AG20443 (cell line): Measurements from ENCODE around the gene IL31.
"Not testable (repeated sequence)": the region's sequence is repeated elsewhere in the genome, so short reads cannot be mapped to it uniquely, and the experiment has no call there.

Experiments
- DNase-seq: peaks from one replicate; pipeline ENCODE4 v3.0.0; 2012; ENCODE audit warnings: low spot score, mixed read lengths

IL31 gene

DNA sequence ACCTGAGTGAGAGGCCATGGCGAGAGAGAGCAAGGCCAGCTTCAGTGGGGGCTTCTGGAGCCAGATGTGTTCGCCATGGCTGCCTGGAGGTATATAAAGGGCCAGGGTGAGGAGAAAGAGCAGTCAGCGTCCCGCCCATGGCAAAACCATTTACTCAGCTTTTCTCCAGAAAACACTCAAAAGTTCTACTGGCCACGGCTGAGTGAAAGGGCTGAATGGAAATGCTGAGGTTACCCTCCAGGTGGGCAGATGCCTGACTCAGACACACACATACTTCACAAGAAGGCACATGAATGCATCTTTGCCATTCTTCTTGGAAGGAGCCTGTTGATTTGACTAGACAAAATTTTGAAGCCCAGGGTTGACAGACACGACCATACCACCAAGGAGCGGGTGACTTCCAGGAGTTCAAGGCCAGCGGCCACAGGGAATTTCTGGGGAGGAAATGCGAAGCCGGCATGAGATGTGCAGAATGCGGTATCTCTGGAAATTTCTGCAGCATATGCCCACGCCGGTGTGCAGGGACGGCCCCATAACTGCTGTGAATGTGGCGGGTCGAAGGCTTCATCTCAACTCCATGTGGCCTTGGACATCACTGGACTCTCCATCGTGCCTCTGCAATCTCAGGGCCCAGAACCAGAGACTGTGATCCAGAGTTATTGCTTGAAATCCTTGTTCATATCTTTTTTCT, at the start of gene IL31:
Gene IL31 (minus strand): TSS at position 67 of the 691 bp plus-strand sequence. CDS start 49 bp downstream, at position 18.
- DNase-seq: no peak

DNA sequence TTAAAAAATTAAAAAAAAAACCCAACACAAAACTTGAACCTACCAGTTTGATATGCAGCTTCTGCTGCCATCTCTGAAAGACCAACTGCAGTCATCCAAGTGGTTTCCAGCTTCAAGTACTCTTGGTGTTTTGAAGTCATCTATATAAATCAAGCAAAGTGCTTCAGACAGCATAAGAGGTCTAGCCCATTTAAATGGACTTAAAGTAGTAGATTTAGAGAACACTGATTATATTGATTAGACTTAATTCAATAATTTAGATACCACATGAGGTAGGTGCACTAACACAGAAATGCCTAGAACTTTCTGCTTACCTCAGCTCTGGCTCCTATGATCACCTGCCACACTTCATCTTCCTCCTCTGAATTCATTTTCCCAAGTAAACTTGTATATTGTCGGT, 42.4 kb upstream of the IL31 start:
- no peak for DNase-seq

DNA sequence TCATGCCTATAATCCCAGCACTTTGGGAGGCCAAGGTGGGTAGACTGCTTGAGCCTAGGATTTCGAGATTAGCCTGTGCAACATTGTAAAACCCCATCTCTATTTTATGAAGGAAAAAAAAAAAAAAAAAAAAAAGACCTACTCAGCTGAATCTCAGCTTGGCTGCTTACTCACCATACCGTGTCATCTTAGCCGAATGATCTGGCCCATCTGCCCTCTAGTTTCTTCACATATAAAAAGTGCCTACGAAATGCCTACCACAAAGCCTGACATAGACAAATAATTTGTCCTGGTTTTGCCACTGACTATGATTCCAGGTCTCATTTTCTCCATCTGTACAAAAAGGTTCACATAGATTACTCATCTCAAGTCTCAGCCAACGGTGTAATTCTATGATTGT, 41.8 kb upstream of the IL31 start:
- DNase-seq: no peak

DNA sequence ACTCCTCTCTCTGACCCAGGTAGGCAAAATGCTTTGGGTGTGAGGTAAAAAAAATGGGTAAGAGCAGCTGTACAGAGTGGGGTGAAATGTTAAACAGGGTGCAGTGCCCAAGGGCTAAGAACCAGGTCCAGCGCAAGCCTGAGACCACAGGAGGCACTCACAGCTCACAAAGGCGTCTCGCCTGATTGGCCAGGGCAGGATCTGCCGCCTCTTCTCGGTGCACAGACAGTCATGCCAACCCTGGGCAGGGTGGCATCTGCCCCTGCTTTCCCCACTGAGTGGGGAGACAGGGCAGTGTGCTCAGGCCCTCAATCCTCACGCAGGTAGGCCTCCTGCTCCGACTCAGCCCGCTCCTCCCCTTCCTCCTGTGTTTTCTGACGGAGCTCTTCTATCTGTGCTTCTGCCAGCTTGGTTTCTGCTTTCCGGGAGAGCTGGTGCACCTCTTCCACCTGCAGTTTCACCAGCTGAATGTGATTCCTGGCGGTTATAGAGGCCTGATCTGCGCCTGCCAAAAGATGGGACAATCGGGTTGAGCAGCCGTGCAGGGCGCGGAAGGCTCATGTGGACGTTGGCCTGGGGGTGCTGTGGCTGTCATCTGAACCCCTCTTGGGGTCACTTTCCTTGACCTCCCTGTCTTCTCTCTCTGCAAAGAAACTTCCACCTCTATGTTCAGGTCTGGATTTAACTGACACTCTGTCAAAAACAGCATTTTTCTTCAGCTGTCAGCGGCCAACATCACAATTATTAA, 34.2 kb upstream of the IL31 start:
- no peak for DNase-seq

DNA sequence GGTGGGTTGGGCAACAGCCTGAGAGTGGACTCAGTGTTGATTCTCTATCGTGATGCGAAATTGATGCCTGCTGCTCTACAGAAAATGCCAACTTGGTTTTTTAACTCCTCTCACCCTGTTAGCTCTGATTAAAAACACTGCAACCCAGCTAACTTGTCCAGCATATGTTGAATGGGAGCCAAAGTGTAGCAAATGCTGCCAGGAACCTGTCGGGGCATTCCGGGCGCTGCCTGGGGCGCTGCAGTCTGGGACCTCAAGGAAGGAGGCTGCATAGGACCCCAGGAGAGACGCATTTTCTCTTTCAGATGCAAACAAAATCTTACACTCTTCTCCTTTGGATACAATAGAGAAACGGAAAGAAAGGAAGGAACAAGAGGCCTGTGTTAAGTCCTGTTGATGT, 33.4 kb upstream of the IL31 start:
- DNase-seq: no peak

DNA sequence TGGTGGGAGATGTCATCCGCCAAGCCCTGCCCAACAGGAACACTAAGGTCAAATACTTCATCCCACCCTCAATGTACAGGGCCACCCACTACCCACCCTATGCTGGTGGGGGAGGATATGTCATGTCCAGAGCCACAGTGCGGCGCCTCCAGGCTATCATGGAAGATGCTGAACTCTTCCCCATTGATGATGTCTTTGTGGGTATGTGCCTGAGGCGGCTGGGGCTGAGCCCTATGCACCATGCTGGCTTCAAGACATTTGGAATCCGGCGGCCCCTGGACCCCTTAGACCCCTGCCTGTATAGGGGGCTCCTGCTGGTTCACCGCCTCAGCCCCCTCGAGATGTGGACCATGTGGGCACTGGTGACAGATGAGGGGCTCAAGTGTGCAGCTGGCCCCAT, 33.0 kb upstream of the IL31 start:
- no peak for DNase-seq

DNA sequence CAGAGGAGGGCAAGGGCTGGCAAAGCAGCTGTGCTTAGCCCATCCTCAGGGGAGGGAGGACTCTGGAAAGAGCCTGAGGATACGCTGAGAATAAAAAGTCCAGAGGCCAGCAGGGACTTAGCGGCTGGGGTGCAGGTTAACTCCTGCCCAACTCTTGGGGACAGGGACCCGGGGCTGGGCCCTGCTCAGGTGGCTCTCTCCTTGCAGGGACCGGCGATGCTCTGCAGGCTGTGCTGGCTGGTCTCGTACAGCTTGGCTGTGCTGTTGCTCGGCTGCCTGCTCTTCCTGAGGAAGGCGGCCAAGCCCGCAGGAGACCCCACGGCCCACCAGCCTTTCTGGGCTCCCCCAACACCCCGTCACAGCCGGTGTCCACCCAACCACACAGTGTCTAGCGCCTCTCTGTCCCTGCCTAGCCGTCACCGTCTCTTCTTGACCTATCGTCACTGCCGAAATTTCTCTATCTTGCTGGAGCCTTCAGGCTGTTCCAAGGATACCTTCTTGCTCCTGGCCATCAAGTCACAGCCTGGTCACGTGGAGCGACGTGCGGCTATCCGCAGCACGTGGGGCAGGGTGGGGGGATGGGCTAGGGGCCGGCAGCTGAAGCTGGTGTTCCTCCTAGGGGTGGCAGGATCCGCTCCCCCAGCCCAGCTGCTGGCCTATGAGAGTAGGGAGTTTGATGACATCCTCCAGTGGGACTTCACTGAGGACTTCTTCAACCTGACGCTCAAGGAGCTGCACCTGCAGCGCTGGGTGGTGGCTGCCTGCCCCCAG, 32.3 kb upstream of the IL31 start:
- DNase-seq: no peak

DNA sequence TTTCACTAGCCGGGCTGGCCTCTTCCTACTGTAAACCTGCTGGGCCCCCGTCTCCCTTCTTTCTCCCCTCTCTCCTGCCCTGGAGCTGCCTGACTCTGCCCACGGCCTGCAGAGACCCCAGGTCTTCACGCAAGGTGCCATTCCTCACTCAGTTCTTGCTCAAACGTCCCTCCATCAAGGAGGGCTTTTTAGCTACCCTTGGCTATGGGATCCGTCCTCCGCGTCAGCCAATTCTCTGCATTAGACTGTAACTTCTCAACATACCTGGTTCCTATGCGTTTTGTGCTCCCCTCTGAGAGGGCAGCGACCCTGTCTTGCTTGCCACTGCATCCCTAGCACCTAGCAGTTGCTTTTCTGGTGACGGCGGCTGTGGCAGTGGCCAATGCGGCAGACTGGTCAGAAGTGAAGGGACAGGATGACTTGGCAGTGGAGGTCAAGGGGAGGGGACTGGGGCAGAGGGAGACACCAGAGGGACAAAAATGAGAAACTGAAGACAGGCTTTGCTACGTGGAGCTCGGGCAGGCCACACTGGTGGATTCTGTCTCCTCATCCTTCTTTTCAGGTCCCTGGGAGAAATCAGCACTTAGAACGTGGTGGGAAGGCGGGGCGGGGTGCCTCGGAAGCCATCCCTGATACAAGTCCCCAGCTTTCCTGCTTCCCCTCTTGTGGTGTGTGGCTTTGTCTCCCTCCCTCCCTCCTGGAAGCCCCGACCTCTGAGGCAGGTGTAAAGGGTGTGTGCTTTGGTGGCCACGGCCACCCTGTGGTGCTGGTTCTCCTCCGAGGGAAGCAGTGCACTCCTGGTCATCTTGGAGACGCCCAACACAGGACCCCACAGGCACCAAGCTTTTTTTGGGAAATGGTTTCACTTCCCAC, 31.3 kb upstream of the IL31 start:
- no peak for DNase-seq

DNA sequence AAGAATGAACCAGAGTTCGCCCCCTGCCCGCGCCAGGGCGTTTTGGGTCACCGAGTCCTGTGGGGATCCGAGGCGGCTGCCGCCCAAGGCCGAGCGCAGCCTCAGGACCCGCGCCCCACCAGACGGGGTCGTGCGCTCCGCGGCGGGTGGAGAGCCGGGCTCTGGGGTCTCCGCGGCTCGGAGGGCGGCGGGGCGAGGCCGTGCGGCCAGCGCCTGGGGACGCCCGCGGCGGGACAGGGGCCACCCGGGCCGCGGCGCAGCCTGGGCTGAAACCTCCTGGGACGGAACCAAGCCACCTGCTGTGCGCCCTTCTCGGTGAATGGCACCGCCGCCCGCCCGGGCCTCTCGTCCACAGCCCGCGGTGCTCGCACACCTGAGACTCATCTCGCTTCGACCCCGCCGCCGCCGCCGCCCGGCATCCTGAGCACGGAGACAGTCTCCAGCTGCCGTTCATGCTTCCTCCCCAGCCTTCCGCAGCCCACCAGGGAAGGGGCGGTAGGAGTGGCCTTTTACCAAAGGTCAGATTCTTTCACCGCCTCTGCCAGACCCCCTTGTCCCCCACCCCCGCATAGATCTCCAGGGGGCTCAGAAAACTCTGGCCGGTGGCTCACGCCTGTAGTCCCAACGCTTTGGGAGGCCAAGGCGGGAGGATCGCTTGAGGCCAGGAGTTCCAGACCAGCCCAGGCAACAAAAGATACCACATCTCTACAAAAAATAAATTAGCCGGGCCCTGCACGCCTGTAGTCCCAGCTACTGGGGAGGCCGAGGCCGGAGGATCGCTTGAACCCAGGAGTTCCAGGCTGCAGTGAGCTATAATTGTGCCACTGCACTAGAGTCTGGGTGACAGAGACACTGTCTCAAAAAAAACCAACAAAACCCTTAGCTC, 30.4 kb upstream of the IL31 start:
- DNase-seq: no peak

DNA sequence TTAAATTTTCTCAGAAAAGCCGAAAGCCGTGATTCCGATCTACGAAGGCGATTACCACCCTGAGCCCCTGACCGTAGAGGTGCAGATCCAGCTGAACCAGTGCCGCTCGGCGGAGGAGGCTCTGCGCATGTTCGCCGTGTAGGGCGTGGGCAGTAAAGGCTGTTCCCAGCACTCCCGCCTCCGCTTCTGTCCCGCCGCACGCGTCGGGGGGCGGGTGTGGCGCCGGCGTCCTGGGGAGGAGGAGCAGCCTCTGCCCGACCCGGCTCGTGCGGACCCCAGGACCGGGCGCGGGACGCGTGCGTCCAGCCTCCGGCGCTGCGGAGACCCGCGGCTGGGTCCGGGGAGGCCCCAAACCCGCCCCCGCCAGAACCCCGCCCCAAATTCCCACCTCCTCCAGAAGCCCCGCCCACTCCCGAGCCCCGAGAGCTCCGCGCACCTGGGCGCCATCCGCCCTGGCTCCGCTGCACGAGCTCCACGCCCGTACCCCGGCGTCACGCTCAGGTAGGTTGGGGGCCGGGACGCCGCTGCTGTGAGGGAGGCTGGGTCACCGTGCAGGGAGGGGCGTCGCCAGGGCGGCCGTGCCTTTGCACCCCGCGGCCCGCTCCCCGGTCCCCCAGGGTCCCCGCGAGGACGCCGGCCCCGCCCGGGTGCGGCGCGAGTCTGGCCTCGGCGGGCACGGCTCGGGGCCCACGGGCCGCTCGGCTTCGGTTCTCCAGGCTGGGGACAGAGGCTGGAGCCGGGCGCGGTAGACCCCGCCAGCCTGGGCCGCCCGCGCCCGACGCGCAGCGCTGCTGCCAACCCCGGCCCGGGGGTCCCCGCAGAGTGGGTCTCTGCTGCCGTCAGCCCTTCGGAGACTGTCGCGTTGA, 29.5 kb upstream of the IL31 start, which contains the start of gene B3GNT4:
Gene B3GNT4 (plus strand): TSS at position 409 of the 866 bp plus-strand sequence. CDS start 910 bp downstream, outside the sequence.
- DNase-seq: peak; percentile 90

DNA sequence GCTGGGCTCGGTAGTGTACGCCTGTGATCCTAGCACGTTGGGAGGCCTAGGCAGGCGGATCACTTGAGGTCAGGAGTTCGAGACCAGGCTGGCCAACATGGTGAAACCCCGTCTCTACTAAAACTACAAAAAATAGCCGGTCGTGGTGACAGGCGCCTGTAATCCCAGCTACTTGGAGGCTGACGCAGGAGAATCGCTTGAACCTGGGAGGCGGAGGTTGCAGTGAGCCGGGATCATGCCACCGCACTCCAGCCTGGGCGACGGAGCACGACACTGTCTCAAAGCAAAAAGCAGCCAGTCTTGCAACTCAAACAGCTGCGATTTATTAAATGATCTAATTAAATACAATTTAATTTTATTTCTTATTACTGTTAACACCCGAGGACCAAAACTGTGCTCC, 28.8 kb upstream of the IL31 start:
- DNase-seq: not testable (repeated sequence)

DNA sequence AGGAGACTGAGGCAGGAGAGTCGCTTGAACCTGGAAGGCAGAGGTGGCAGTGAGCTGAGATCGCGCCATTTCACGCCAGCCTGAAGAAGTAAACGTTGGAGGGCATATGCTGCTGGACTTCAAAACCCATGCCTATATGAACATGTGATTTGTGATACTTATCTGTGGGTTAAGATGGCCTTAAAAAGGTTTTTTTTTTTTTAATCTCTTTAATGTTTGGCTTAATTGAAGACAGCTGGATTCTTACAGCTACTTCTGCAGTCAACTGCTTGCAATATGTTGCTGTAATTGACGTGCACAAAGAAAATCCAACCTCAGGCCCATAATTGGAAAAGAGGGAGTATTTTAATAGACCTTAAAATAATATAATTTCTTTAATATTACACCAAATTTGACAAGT, 28.0 kb upstream of the IL31 start:
- DNase-seq: no peak

DNA sequence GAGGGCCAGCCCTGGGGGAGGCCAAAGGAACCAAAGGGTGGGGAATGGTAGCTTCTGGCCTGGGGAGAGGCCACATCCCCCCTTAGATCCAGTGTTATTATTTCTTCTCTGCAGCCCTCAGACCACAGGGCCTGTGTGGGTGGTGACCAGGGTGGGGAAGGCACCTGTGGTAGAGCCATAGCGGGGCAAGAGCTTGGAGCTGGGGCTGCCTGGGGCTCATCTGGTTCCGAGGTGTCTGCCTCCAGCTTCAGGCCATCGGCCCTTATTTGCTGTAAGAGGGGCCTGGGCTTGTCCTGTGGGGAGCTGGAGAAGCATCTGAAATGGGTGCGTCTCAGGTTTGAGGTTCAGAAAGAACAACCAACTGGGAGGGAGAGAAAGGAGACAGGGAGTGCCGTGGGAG, 27.4 kb upstream of the IL31 start:
- DNase-seq: no peak

DNA sequence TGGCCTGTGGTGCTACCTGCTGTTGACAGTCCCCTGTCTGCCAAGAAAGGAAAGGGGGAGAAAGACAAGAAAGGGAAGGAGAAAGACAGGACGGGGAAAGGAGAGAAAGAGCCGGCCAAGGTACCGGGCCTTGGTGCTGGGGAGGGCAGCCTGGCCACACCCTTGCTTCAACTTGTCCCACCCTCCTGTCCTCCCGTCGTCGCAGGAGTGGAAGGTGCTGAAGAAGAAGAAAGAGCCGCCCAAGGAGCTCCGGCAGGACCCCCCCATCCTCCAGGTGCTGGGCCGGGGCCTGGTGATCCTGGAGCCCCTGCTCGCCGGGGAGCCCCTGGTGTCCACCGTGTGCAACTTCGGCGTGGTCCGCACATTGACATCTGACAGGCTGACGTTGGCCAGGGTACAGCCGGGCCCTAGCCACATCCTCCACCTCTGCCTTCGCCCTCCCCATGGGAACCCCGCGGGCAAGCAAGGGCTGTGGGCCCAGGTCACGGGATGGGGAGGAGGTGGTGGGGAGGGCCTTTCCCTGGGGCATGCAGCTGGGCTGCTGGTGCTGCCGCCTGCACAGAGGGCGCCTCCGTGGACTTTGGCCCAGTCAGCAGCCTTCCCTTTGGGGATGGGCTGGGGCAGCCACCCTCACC, 26.6 kb upstream of the IL31 start:
- DNase-seq: no peak

DNA sequence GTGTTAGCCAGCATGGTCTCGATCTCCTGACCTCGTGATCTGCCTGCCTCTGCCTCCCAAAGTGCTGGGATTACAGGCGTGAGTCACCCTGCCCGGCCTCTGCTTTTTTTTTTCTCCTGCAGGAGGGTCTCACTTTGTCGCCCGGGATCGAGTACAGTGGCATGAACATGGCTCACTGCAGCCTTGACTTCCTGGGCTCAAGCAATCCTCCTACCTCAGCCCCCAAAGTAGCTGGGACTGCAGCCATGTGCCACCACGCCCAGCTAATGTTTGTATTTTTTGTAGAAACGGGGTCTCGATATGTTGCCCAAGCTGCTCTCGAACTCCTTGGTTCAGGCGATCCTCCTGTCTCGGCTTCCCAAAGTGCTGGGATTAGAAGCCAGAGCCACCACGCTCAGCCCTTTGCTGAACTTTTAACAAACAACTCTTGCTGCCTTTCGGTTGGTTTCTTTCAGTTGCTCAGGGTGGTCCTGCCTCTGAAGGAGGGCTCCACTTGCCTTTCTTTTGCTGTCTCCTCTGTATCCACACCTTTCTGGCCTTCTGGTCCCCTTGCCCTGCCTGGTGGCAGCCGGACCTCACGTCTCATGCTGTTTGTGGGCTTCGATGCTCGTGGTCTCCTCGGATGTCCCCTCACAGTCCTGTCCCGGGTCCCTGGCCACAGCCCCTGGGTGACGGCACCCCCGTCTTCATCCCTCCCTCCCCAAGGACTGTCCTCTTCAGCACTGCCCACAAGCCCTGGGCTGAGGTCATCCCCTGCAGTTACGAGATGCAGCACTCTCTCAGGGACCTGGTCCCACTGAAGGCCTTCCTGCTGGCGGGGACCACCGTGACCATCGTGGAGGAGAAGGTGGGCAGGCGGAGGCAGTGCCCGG, 25.7 kb upstream of the IL31 start:
- no peak for DNase-seq

DNA sequence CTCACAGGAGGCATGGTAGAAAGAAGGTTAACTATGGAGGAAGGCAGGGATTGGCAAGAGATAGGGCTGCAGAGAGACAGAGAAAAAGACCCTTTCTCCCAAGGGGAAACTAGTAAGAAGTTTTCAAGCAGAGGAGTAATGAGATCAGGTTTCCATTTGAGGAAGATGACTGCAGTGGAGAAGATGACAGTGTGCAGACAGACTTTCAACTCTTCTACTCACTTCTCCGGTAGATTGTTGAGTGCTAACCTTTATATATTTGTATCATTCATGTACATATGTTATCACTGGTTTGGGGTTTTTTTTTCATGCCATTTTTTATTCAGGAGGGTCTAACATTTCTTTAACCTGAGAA, 23.6 kb upstream of the IL31 start:
- DNase-seq: no peak

DNA sequence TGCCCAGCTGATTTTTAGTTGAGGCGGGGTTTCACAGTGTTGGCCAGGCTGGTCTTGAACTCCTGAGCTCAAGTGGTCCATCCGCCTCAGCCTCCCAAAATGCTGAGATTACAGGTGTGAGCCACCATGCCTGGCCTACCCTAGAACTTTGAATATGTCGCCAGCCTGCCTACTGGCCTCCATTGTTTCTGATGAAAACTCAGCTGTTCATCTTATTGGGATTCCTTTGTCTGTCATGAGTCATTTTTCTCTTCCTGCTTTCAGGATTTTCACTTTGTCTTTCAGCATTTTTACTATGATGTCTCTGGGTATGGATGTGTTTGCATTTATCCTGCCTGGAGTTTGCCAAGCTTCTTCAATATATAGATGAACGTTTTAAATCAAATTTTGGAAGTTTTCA, 21.4 kb upstream of the IL31 start:
- no peak for DNase-seq

DNA sequence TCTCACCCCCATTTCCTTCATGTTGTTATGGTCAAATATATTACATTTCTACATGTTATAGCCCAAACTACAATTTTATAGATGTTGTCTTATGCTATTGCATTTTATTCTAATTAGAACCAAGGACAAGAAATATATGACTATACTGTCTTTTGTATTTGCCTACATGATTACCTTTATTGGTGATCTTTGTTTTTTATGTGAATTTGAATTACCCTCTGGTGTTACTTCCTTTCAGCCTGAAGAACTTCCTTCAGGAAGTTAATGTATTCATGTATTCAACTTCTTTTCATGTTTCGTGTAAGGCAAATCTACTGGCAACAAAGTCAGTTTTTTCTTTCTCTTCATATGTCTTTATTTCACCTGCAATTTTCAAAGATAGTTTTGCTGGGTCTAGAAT, 20.8 kb upstream of the IL31 start:
- DNase-seq: no peak

DNA sequence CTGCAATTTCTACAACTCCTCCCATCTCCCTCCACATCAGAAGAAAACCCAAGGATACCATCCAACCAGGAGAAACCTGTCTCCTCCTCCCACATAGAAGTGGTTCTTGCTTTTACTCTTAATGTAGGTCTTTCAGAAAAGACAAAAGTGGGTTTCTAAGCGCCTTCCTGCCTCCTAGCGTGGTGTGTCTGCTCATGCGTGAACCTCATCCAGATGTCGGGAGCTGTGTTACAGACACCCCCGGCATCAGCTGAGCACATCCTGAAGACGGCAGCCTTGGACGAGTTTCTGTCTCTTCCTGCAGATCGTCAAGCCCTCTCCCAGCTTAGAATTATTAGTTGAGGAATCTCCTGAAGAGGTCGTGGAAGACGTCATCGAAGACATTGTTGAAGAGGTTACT, 18.4 kb upstream of the IL31 start:
- no peak for DNase-seq
